ENCODE measurements around the gene XAGE5.
"Not testable (repeated sequence)": the region's sequence is repeated elsewhere in the genome, so short reads cannot be mapped to it uniquely, and the experiment has no call there.

XAGE5 gene

DNA sequence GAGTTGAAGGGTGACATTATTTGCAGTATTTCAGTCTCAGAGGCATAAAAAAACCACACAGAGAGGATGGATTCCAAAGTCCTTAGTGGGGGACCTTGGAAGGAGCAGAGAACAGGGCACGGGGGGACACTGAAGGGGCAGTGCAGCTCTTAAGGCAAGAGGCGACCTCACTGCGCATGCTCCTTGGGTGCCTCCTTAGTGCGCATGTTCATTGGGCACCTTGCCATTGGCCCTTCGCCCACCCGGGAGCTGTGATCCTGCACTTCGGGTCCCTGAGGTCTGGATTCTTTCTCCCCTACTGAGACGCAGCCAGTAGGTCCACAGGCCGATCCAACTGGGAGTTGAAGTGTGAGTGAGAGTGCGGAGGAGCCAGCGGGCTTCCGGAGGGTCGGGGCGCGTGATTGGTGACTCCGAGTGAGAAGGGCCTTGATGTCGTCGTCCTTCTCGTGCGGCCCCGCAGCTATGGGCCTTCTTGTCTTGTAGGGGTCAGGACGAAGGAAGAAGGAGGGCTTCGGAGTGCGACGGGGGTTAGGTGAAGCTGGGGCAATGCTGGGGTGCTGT is at the start of gene XAGE5:
Gene XAGE5 (plus strand): TSS at position 223 of the 561 bp plus-strand sequence. CDS start 1,280 bp downstream, outside the sequence.
- no peak for DNase-seq

GRCh38 chrX:52765983-52766382 is 45.1 kb upstream of the XAGE5 start:
- DNase-seq = not testable (repeated sequence)

- not testable (repeated sequence) for DNase-seq
These were observed 37.6 kb upstream of the XAGE5 start for GRCh38 chrX:52773504-52773903.

DNA sequence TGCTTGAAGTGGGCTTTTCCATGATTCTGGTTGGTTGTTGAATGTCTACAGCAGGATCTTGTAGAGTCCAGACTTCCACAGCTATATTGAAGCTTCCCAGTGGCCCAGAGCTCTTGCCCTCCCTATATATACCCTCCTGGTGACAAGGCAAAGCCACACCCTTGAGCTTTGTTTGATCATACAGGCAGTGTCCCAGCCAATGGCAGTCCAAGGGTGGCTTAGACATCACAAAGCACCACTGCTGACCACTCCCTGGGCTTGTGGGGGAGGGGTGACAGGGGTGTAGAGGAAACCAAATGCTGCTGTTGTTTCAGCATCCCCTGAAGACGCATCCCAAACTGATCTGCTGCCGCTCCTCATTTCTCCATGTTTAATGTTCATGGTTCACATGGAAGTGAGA is 13.8 kb upstream of the XAGE5 start, which contains the start of gene SPANXN5:
Gene SPANXN5 (minus strand): TSS at position 101 of the 400 bp plus-strand sequence. CDS start 79 bp downstream, at position 22.
- DNase-seq = not testable (repeated sequence)

- DNase-seq = not testable (repeated sequence)
These were observed 6.2 kb upstream of the XAGE5 start for GRCh38 chrX:52804876-52805275.

- no peak for DNase-seq
These were observed 8.7 kb downstream of the XAGE5 start for GRCh38 chrX:52819788-52820187.

DNA sequence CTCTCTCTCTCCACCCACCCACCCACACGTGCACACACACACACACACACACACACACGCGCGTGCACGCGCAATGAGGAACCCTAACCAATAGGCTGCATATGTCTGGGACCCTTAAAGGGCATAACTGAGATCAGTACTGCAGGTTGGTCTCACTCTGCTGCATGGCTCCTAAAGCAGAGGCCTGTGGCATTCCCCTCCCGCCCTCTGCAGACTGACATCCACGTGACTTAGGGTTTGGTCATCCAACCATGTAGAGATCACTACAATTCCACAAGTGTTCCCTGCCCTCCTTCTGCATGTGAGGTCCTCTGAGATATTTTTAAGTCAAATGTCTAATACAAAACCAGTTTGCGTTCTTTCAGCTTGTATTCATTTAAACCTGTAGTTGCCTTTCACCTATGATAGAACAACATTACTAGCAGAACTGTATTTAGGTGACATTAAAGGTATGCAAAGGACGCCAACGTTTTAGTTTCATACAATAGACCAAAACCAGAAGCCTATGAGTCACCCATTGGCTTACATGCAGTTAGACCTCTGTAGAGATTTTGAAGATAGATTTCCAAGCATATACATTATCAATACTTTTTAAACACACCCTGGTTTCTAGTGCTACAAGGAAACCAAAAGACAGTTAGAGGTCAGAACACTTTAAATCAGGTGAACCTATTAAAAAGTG is 10.1 kb downstream of the XAGE5 start:
- no peak for DNase-seq

DNA sequence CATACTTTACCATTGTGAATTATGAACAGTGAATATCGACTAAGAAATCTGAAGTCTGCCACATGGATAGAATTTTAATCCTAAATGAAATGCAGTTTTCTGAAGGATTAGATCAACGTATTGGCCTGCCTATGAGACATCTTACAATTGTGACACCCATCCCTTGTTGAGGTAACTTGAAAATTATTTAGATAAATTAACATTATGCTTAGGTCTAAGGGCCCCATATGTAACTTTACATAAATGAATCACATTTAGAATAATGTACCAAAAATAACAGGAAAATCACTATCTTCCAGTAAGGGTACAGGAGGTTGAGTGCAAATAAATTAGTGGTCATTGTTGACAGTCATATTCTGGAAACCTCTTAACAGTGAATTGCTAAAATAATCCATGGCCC is 13.5 kb downstream of the XAGE5 start:
- no peak for DNase-seq

GRCh38 chrX:52830551-52830950 is 19.5 kb downstream of the XAGE5 start:
- no peak for DNase-seq

- no peak for DNase-seq
These were observed 28.1 kb downstream of the XAGE5 start for GRCh38 chrX:52839137-52839536.

DNA sequence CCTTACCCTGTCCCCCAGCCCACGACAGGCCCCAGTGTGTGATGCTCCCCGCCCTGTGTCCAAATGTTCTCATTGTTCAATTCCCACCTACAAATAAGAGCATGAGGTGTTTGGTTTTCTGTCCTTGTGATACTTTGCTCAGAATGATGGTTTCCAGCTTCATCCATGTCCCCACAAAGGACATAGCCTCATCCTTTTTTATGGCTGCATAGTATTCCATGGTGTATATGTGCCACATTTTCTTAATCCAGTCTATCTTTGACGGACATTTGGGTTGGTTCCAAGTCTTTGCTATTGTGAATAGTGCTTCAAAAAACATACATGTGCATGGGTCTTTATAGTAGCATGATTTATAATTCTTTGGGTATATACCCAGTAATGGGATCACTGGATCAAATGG is 32.5 kb downstream of the XAGE5 start:
- DNase-seq = not testable (repeated sequence)

DNA sequence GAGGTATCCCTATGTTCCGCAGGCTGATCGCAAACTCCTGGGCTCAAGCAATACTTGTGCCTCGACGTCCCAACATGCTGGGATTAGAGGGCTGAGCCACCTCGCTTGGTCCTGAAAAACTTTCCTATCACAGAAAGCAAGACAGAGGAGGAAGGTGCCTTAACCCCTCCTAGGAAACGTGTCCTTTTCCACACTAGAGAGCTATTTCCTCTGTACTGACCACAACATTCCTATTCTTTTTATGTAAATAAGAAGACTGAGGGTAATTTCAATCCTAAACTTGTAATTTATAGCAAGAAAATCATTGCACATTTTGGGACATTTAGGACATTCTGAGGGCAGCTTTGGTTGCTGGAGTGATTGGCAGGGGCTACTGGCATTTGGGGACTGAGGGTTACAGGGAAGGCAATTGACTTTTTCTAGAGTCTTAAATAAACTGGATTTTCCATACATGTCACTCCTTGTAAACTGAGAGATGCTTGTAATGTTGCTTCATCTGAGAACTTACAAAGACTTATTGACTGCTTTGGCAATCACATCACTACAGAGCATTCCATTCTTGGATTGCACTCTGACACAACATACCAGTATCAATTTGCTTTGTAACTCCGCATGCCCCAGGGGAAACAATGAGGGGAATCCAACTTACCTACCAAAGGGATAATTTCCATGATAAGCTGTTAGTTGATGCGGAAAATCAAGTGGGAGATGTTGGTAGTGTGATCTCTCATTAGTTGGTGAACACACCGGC is 41.2 kb downstream of the XAGE5 start:
- no peak for DNase-seq

- DNase-seq = not testable (repeated sequence)
These were observed 46.0 kb downstream of the XAGE5 start for GRCh38 chrX:52856991-52857525.

DNA sequence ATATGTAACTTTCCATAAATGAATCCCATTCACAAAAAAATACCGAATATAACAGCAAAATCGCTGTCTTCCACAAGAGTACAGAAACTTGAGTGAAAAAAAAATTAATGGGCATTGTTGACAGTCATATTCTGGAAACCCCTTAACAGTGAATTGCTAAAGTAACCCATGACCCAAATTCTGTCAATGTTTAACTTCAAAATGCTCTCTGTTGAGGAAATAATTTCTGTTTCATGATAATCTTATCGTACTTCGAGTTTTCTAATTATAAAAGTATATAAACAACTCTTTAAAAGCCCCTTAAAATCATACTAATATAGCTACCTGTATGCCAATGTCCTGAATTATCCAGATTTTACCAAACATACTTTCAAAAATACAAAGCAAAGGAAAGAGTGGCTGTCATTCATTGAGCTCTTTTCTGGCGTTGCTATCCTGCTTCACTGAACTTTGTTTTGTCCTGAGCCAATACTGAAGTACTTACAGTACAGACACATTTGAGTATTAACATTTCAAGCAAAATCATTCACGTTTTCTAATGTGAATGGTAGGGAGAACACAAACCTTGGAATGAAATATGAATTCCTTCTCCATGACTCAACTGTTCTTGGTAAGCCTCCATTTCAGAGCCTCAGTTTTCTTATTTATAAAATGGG is 54.4 kb downstream of the XAGE5 start:
- no peak for DNase-seq
